Ishikawa (cell line): ENCODE results near the gene PLCD1.

Experiments
- CEBPB ChIP-seq: IDR thresholded peaks from 2 replicates; pipeline ENCODE4 v1.6.1; 2012
- CREB1 ChIP-seq: IDR thresholded peaks from 2 replicates; pipeline ENCODE4 v1.6.1; 2012; ENCODE audit warnings: low read depth
- EGR1 ChIP-seq: IDR thresholded peaks from 2 replicates; pipeline ENCODE4 v1.6.1; 2012
- EP300 ChIP-seq: IDR thresholded peaks from 2 replicates; pipeline ENCODE4 v1.6.1; 2012; ENCODE audit warnings: borderline replicate concordance
- FOXM1 ChIP-seq: IDR thresholded peaks from 2 replicates; pipeline ENCODE4 v1.6.1; 2012; ENCODE audit warnings: low read depth, borderline replicate concordance
- NFIC ChIP-seq: IDR thresholded peaks from 2 replicates; pipeline ENCODE4 v1.6.1; 2012
- RAD21 ChIP-seq: IDR thresholded peaks from 2 replicates; pipeline ENCODE4 v1.6.1; 2012; ENCODE audit warnings: low read depth
- TAF1 ChIP-seq: IDR thresholded peaks from 2 replicates; pipeline ENCODE4 v1.6.1; 2012; ENCODE audit warnings: low read depth, mild to moderate bottlenecking
- TCF12 ChIP-seq: IDR thresholded peaks from 2 replicates; pipeline ENCODE4 v1.6.1; 2012; ENCODE audit warnings: low read depth
- TEAD4 ChIP-seq: IDR thresholded peaks from 2 replicates; pipeline ENCODE4 v1.6.1; 2012
- YY1 ChIP-seq: IDR thresholded peaks from 2 replicates; pipeline ENCODE4 v1.6.1; 2012; ENCODE audit warnings: low read depth
- ZBTB7A ChIP-seq: IDR thresholded peaks from 2 replicates; pipeline ENCODE4 v1.6.1; 2012; ENCODE audit warnings: low read depth
- TF ChIP-seq, protein P1 (sequence below): IDR thresholded peaks from 2 replicates; pipeline ENCODE4 v1.6.1; 2012; ENCODE audit warnings: low read depth, mild to moderate bottlenecking
- TF ChIP-seq, protein P2 (sequence below): IDR thresholded peaks from 2 replicates; pipeline ENCODE4 v1.6.1; 2012
- TF ChIP-seq, protein P3 (sequence below): IDR thresholded peaks from 2 replicates; pipeline ENCODE4 v1.6.1; 2012

Gene PLCD1

DNA sequence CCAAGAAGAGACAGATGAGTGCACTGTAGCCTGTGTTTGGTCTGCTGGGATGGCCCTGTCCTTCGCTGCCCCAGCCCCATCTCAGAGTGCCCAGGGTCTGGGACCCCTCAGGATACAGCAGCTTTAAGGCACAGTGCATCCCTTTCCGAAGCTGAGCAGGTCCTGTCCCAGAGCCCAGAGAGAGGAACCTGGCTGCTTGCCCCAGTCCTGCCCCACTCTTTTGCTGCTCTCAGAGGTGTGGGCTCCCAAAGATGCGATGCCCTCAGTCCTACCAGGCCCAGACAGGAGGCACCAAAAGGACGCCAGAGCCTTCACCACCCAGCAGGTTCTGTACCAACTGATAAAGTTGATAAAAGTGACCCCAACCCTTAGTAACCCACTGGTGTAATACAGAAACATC is 8.2 kb downstream of the PLCD1 start:
- TF ChIP-seq RAD21 (no peak), CREB1 (no peak)

DNA sequence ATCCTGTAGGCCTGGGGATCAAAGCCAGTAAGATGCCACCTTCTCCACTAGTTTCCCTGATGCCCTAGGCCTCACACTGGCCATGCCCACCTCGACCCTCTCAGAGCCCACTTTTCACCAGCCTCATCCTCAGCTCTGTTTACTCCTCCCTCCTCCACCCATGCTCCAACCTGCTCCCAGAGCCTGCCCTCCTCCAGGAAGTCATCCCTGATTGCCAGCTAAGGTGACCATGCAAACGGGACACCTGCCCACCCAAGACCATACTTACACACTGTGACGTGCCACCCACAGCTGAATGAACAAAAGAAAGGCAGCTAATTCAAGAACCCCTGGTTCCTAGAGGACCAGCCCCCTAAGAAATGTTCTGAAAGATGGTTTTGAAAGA is 9.1 kb downstream of the PLCD1 start:
- TF ChIP-seq ZBTB7A (no peak), TCF12 (no peak), EGR1 (no peak), TEAD4 (no peak), CREB1 (no peak), FOXM1 (no peak), YY1 (no peak), CEBPB (no peak), NFIC (no peak), RAD21 (no peak), EP300 (no peak), TAF1 (no peak)
- TF ChIP-seq, protein P1, sequence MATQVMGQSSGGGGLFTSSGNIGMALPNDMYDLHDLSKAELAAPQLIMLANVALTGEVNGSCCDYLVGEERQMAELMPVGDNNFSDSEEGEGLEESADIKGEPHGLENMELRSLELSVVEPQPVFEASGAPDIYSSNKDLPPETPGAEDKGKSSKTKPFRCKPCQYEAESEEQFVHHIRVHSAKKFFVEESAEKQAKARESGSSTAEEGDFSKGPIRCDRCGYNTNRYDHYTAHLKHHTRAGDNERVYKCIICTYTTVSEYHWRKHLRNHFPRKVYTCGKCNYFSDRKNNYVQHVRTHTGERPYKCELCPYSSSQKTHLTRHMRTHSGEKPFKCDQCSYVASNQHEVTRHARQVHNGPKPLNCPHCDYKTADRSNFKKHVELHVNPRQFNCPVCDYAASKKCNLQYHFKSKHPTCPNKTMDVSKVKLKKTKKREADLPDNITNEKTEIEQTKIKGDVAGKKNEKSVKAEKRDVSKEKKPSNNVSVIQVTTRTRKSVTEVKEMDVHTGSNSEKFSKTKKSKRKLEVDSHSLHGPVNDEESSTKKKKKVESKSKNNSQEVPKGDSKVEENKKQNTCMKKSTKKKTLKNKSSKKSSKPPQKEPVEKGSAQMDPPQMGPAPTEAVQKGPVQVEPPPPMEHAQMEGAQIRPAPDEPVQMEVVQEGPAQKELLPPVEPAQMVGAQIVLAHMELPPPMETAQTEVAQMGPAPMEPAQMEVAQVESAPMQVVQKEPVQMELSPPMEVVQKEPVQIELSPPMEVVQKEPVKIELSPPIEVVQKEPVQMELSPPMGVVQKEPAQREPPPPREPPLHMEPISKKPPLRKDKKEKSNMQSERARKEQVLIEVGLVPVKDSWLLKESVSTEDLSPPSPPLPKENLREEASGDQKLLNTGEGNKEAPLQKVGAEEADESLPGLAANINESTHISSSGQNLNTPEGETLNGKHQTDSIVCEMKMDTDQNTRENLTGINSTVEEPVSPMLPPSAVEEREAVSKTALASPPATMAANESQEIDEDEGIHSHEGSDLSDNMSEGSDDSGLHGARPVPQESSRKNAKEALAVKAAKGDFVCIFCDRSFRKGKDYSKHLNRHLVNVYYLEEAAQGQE, result no peak
- TF ChIP-seq, protein P2, sequence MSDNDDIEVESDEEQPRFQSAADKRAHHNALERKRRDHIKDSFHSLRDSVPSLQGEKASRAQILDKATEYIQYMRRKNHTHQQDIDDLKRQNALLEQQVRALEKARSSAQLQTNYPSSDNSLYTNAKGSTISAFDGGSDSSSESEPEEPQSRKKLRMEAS, result no peak
- TF ChIP-seq, protein P3, sequence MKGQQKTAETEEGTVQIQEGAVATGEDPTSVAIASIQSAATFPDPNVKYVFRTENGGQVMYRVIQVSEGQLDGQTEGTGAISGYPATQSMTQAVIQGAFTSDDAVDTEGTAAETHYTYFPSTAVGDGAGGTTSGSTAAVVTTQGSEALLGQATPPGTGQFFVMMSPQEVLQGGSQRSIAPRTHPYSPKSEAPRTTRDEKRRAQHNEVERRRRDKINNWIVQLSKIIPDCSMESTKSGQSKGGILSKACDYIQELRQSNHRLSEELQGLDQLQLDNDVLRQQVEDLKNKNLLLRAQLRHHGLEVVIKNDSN, result no peak

DNA sequence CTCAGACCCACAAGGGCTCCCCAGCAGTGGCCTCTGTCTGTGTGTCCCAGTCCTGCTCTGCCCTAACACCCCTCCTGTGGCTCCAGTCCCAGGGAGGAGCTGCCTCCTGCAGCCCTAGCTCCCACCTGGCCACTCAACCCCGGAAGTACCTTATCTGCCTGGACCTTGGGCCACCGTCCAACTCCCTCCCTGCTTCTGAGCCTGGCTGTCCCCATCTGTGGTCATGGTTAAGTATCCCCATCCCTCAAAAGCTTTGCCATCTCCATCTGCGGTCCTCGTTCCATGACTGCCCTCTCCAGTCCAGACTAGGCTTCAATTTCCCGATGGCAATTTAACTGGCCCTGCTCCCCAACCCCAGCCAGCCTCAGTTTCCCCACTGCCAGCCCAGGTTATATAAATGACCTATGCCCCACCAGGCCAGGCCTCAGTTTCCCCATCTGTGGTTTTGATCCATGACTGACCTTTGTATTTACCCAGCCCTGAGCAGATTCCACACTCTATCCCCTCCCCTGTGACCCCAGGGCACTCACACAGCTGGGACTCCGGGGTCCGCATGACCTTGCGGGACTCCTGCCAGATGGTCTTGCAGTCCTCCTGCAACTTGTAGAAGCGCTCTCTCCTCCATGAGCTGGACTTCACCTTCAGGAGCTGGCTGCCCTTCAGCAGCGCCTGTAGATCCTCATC is 9.6 kb downstream of the PLCD1 start:
- TF ChIP-seq NFIC (no peak), TEAD4 (no peak), CEBPB (no peak), EGR1 (no peak), RAD21 (no peak), FOXM1 (no peak), TCF12 (no peak), EP300 (no peak), CREB1 (no peak), TAF1 (no peak), YY1 (no peak), ZBTB7A (no peak)
- TF ChIP-seq, protein P2, result no peak
- TF ChIP-seq, protein P3, result no peak
- TF ChIP-seq, protein P1, result no peak

DNA sequence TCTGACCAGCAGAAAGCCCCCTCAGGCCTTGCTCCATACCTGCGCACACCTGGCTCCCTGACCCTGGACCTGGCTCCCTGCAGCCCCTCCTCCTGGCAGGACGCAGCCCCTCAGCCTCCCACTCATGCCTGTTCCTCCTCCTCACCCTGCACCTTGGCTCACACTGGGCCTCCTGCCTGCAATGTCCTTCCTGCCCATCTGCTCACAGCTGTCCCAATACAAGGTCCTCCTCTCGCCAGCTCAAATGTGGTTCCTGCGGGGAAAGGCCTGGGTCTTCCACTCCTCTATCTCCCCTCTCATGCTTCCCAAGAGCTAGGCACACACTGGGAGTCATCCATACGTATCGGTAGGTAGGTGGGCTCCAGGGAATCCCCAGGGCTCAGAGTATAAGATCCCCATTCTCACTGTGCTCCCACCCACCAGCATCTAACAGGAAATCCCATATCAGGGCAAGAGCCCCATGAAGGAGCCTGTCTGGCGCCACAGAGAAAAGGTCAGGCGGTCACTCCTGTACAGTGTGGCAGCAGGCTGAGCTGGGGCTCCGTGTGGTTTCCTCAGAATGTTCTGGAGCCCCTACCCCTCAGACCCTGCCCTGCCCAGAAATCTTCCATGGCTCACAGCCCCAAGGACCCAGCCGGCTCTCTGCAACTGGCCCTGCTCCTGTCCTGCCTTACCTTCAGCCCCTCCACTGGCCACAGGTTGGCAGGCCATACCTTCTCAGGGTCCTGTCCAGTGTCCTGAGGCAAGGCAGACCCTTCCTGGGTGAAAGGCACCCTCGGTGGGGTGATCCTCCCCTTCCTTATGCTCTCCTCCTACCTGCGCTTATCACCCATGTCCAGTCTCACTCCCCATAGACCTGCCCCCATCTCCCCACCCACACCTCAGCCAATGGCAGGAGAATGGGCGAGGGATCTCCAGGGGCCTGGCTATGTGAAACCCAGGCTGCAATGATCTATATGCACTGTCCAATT is 10.9 kb downstream of the PLCD1 start:
- no peak for TF ChIP-seq TEAD4
- no peak for TF ChIP-seq CREB1
- TF ChIP-seq FOXM1, result no peak
- TF ChIP-seq, protein P2, result no peak
- TF ChIP-seq ZBTB7A, result no peak
- TF ChIP-seq NFIC, result no peak
- no peak for TF ChIP-seq CEBPB
- TF ChIP-seq YY1, result no peak
- TF ChIP-seq RAD21, result no peak
- no peak for TF ChIP-seq TCF12
- TF ChIP-seq, protein P1, result no peak
- TF ChIP-seq EGR1, result no peak
- TF ChIP-seq EP300, result no peak
- TF ChIP-seq TAF1, result no peak
- TF ChIP-seq, protein P3, result no peak
